8988T (cell line): ENCODE results near the gene ANKHD1.
"Not testable (repeated sequence)": the region's sequence is repeated elsewhere in the genome, so short reads cannot be mapped to it uniquely, and the experiment has no call there.

Experiments
- DNase-seq: peaks from one replicate; pipeline ENCODE4 v3.0.0; 2011

Gene ANKHD1

DNA sequence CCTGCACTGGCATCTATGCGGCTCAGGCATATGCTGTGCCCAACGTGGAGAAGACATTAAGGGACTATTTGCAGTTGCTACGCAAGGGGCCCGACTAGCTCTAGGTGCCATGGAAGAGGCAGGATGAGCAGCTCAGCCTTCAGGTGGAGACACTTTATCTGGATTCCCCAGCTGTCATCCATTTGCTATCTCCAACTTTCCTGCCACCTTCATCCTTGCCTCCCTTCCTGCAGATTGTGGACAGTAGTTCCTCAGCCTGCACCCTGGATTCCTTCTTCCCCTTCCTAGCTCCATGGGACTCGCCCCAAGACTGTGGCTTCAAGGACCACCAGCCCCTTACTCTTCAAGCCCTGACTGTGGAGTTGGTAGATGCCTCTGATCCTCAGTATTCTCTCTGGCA, 165.0 kb downstream of the ANKHD1 start:
- DNase-seq, result no peak

DNA sequence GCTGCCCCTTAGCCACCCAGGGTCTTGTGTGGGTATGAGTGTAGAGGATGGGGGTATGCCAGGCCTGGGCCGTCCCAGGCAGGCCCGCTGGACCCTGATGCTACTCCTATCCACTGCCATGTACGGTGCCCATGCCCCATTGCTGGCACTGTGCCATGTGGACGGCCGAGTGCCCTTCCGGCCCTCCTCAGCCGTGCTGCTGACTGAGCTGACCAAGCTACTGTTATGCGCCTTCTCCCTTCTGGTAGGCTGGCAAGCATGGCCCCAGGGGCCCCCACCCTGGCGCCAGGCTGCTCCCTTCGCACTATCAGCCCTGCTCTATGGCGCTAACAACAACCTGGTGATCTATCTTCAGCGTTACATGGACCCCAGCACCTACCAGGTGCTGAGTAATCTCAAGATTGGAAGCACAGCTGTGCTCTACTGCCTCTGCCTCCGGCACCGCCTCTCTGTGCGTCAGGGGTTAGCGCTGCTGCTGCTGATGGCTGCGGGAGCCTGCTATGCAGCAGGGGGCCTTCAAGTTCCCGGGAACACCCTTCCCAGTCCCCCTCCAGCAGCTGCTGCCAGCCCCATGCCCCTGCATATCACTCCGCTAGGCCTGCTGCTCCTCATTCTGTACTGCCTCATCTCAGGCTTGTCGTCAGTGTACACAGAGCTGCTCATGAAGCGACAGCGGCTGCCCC, 165.6 kb downstream of the ANKHD1 start:
- no peak for DNase-seq

DNA sequence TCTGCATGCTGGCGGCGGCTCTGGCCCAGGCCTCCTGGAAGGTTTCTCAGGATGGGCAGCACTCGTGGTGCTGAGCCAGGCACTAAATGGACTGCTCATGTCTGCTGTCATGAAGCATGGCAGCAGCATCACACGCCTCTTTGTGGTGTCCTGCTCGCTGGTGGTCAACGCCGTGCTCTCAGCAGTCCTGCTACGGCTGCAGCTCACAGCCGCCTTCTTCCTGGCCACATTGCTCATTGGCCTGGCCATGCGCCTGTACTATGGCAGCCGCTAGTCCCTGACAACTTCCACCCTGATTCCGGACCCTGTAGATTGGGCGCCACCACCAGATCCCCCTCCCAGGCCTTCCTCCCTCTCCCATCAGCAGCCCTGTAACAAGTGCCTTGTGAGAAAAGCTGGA, 166.2 kb downstream of the ANKHD1 start:
- no peak for DNase-seq

DNA sequence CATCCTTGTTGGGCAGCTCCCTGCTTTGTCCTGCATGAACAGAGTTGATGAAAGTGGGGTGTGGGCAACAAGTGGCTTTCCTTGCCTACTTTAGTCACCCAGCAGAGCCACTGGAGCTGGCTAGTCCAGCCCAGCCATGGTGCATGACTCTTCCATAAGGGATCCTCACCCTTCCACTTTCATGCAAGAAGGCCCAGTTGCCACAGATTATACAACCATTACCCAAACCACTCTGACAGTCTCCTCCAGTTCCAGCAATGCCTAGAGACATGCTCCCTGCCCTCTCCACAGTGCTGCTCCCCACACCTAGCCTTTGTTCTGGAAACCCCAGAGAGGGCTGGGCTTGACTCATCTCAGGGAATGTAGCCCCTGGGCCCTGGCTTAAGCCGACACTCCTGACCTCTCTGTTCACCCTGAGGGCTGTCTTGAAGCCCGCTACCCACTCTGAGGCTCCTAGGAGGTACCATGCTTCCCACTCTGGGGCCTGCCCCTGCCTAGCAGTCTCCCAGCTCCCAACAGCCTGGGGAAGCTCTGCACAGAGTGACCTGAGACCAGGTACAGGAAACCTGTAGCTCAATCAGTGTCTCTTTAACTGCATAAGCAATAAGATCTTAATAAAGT, 166.9 kb downstream of the ANKHD1 start:
- DNase-seq, result no peak

DNA sequence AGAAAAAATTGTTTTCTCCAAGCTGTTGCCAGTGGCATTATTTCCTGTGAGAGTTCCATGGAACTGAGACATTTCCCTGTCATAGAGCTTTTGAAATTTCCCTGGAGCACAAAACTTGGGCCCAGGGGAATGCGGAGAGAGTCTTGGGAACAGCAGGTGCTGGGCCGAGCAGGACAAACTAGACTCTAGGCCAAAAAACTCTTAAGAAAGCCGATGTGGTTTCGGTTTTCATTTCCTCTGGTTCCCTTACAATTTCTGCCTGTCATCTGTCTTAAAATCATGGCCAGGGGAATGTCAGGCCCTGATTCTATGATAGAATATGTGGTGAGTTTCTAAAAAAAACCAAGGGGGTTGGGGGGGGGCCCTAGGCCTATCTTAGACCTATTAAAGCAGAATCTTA, 167.6 kb downstream of the ANKHD1 start:
- DNase-seq, result no peak

DNA sequence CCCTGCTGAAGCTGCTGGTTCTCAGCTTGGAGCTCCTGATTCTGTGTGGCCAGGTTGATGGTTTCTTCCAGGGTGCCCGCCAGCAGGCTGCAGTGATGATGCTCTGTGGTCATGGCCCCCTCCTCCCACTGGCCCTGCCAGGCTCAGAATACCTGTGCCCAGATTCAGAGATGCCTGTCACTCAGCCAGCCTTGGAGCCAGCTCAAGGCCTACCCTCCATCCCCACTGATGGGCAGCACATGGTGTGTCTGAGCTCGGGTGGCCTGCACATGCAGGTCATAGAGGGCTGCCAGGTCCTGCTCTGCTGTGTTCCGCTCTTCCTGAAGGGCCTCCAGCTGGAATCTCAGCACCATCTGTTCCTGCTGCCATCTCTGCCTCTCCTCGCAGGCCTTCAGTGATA, 168.4 kb downstream of the ANKHD1 start:
- DNase-seq, result no peak

DNA sequence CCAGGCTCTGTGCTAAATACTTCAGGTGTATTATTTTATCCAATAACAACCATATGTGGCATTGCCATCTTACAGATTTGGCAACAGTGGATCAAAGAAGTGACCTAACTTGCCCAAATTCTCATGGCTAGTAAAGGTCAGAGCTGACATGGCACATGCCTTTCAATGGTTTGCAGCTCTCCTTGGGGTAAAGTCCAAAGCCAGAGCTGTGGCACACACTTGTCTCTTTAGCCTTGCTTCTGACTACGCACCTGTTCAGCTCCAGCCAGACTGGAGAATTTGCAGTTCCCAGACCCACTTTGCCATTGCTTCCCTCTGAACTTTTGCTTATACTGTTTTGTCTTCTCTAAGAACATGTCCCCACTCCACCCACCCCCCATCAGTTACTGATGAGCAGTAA, 168.9 kb downstream of the ANKHD1 start:
- no peak for DNase-seq

DNA sequence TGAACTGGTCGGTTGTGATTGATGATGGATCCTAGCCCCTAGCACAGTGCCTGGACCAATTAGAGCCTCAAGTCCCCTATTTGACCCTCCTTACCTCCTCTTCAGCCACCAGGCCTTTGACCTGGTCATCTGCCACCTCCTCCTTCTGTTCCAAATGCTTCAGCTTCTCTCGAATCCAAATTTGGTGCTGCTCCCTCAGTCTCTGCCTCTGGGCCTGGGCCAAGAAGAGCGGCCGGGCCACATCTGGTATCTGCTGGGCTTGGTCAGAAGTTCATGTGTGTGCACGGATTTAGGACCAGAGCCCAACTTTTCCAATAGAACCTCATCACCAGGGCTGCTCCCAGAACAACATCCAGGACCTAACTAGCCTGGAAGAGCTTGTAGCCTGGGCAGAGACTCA, 169.5 kb downstream of the ANKHD1 start:
- no peak for DNase-seq

DNA sequence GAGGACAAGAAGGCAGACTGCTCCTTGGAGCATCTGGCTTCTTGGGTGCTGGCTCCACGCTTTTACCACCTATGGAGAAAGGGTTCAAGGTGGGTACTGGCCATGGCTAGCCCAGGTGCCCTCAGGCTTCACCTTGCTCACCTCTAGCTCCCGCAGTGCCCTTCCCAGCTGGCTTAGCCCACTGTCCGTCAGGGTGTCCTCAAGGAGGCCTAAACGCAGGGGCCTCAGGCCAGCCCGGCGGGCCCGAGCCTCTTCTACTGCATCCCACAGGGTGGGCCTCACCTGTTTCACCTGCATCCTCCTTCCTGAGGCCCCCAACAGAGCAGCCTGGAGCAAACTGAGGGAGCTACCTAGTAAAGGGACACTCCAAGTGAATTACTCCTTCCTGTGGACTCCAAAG, 172.1 kb downstream of the ANKHD1 start:
- no peak for DNase-seq

DNA sequence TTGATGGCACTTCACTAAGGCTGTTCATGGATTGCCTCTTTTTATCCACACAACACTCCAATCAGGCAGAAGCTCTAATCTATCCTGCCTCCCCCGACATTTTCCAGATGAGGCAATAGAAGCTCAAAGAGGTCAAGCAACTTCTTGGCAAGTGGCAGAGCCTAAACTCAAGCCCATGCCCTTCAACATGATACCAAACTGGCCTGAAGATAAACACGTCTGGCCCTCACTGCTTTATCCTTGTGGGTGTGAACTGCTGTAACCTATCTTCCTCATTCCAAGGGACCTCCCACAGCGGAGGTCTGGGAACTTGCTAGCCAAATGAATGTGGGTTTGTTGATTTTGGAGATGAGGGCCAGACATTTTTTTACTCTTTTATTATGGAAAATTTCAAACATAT, 172.5 kb downstream of the ANKHD1 start:
- DNase-seq, result no peak

DNA sequence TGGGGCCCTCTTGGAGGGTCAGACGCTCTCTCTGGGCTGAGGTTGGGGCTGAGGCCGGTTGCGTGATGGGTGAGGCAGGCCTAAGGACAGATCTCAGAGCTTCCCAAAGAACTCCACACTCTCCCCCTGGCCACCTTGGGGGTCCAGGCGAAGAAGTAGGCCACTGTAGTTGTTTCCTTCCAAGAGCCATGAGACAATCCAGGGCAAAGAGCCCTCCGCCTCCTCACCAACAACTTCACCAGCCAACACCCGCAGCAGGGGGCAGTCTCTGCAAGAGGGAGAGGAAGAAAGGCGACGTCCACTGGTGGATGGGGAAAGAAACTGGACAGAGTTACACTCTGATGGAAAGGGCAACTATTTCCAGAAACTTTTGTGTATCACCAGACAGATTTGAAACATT, 173.7 kb downstream of the ANKHD1 start:
- DNase-seq, result no peak

DNA sequence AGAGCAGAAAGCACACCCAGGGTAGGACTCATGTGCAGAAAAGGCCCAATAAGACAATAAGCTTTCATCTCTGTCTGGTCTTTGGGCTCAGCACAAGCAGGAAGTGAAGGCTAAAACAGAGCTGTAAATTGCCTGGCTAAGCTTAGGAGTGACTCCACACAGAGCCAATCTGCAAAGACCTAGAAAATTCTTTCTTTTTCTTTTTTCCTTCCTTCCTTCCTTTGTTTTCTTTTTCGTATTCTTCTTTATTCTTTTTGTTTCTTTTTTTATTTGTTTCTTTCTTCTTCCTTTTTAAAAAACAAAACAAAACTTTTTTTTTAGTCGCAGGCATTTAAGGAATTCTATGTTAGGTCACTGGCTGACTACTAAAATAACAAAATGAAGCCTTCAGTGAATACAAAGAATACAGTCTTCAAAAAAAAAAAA, 175.2 kb downstream of the ANKHD1 start:
- DNase-seq, result no peak

DNA sequence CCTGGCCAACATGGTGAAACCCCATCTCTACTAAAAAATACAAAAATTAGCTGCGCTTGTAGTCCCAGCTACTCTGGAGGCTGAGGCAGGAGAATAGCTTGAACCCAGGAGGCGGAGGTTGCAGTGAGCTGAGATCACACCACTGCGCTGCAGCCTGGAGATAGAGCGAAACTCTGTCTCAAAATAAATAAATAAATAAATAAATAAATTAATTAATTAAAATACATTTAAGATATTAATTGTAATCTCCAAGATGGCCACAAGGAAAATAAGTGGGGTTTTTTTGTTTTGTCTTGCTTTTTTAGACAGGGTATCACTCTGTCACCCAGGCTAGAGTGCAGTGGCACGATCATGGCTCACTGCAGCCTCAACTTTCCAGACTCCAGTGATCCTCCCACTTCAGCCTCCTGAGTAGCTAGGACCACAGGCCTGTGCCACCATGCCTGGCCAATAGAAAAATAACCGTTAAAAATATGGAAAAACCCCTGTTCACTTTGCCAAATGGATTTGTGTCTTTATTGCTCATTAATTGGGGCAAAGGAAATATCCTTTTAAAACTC, 177.6 kb downstream of the ANKHD1 start:
- not testable (repeated sequence) for DNase-seq

DNA sequence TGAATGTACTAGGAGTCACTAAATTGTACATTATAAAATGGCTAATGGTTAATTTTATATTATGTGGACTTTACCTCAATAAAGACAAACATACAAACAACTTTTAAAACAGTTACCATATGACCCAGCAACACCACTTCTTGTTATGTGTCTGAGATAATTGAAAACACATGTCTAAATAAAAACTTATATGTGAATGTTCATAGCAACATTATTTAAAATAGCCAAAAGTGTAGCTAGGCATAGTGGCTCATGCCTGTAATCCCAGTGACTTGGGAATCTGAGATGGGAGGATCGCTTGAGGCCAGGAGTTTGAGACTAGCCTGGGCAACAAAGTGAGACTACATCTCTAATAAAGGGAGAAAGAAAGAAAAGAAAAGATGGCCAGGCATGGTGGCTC, 185.9 kb downstream of the ANKHD1 start:
- DNase-seq, result no peak

DNA sequence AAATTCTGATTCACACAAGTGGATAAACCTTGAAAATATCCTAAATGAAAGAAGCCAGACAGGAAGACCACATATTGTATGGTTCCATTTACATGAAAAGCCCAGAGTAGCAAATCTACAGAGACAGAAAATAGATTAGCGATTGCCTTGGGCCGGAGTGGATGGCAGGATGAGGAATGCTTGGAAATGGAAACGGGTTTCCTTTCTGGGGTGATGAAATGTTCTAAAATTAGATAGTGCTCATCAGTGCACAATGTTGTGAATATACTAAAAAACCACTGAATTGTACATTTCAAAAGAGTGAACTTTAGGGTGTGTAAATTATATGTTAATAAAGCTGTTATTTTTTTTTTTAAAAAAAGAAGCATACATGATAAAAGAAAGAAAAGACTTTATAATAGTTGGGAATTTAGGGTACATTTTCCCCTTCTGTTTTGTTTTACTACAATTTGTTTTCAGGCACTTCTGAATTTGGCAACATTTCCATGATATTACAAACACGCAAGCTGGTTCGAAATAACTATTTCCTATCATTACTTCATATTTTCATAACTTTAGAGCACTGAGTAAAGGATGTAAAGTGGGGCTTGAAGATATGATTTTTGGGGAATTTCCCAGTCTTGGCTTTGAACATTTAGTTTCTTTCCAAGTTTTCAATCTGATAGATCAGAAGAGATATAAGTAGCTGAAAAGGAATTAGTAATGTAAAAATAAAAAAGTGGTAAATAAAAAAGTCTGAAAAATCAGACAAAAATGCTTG, 186.9 kb downstream of the ANKHD1 start:
- no peak for DNase-seq
